GM12872 (cell line): ENCODE results near the gene CCDC175.
A peak's percentile ranks its signal among the peaks of the same experiment; 100 is the strongest.

ENCODE experiments used
- CTCF ChIP-seq: IDR thresholded peaks from 3 replicates; pipeline ENCODE4 v1.5.1; 2011; ENCODE audit warnings: low read depth, mild to moderate bottlenecking, low read length, moderate library complexity; ENCODE audit not compliant: insufficient read depth

Gene CCDC175

GRCh38 chr14:59492384-59492783, 84.2 kb downstream of the CCDC175 start:
- TF ChIP-seq CTCF, result no peak

GRCh38 chr14:59490756-59491155, 85.9 kb downstream of the CCDC175 start:
- TF ChIP-seq CTCF, result no peak

DNA sequence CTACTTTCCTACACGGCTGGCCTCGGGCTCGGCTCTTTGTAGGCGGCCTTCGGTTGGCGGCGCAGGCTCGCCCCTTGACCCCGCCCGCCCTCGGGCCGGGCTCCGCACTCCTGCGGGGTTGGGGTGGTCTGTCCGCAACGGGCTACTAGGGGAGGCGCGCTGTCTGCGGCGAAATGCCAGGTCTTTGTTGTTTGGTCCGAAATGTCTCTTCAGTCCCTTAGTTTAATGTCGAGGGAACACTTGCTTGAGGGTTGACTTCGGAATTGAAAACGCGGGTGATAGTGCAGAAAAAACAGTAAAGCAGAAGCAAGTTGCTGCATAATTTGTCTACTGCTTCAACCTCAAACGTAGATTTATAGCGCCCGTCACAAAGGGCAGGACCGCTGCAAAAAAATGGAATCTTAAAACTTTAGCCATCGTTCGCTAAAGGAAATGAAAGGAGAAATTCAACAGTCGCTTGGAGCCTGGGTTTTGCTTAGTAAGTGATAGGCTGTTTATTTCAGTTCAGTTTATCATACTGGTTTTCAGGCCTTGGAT, 91.9 kb downstream of the CCDC175 start:
- TF ChIP-seq CTCF, result no peak

GRCh38 chr14:59483819-59484638, 92.6 kb downstream of the CCDC175 start, which contains the start of the genes JKAMP and L3HYPDH:
Gene JKAMP (plus strand): TSS chr14:59484517. CDS start chr14:59484590, 73 bp downstream.
Gene L3HYPDH (minus strand): TSS chr14:59484408. CDS start chr14:59484316, 92 bp downstream.
- TF ChIP-seq CTCF, result peak; percentile 69

DNA sequence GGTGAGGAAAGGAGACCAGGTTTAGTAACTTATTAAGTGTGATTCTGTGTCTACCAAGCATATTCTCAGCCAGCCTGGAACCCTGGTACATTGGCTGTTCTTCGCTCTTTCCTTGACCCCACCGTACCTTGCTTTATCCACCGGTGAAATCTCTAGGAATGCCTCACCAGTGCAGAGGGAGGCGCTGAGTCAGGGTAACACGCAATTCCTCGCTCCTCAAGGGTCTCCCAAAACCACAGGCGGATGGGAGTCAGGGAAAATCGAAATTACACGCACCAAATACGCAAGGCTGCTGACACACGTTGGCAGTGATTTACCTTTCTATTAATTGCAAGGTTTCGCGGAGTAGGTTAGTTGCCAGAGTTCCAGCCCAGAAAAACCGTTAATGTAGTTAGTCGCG, 93.2 kb downstream of the CCDC175 start:
- no peak for TF ChIP-seq CTCF

DNA sequence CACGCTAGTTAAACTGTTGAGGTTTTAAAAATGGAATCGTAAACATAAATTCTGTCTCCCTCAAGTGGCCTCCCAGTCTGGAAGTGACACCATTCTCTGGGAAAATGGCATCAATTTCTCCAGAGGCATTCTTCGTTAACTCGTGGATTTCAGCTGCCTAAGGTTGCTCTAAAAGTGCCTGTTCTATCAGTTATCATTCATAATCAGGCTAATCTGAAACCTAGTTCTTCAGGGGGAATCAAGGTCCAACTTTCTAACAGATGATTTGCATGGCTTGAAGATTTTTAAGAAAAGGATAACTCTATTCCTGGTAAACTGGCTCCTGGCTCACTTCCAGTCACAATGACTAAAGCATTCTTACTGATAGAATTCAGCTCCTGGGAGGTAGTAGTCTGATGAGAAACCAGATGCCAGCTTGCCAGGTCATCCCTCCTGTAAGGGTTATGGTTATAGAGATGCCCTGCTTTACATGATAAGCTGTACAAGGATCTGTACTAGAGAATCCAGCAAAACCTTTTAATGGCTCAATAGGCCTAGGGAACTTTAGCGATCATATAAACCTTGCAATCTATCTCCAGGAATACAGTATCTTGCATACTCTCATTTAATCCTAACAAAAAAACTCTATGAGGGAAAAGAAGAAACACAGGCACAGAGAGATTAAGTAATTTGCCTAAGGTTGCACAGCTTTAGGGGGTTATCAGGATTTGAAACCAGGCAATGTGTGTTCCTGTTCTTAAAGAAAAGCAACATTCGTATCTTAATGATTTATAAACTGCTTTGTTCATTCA, 93.9 kb downstream of the CCDC175 start:
- TF ChIP-seq CTCF, result no peak
